SU-DHL-6 (cell line): ENCODE results near the gene PDE4B.

Experiments used
- EZH2phosphoT487 ChIP-seq: fragments of 200-600 bp; sonication (generic), shearing (Covaris generic); conservative IDR thresholded peaks from 2 replicates; pipeline ENCODE4 v1.6.1; 2018; ENCODE audit warnings: mild to moderate bottlenecking, antibody characterized with exemption, low read length, moderate library complexity, mixed read lengths
- TF ChIP-seq, protein P1 (sequence below): fragments of 200-600 bp; sonication (generic); IDR thresholded peaks from one replicate; pipeline ENCODE4 v1.5.1; 2017; ENCODE audit warnings: antibody characterized with exemption, mild to moderate bottlenecking, low read length, moderate library complexity; ENCODE audit not compliant: insufficient read depth, poor library complexity, severe bottlenecking

DNA sequence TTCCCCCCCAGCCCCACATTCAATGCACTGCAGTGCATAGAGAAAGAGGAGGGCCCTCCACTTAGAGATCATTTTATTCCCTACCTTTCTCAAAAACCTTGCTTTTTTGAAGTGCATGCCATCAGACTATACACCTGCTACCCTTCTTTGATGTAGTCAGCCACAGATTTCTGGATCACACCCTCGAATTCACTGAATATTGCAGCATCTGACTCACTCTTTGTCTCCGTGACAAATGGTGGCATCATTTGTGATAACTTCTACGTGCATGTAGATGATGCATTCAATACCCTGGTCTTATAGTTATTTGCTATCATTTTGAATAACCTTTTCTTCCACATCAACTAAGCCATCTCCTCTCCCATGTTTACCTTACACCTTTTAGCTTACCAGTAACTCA, 431.0 kb downstream of the PDE4B start:
- TF ChIP-seq, protein P1, sequence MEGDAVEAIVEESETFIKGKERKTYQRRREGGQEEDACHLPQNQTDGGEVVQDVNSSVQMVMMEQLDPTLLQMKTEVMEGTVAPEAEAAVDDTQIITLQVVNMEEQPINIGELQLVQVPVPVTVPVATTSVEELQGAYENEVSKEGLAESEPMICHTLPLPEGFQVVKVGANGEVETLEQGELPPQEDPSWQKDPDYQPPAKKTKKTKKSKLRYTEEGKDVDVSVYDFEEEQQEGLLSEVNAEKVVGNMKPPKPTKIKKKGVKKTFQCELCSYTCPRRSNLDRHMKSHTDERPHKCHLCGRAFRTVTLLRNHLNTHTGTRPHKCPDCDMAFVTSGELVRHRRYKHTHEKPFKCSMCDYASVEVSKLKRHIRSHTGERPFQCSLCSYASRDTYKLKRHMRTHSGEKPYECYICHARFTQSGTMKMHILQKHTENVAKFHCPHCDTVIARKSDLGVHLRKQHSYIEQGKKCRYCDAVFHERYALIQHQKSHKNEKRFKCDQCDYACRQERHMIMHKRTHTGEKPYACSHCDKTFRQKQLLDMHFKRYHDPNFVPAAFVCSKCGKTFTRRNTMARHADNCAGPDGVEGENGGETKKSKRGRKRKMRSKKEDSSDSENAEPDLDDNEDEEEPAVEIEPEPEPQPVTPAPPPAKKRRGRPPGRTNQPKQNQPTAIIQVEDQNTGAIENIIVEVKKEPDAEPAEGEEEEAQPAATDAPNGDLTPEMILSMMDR: no peak
- TF ChIP-seq EZH2phosphoT487: no peak
